Islet of Langerhans (tissue), 1 donor: ENCODE results near the gene RPL19.

Source experiments
- FAIRE-seq: peaks from one replicate; lab custom pipeline; 2011; peaks lifted over from hg19 to GRCh38; lab: Jason Lieb, UNC

The RPL19 gene

GRCh38 chr17:39224778-39225307 is 24.8 kb downstream of the RPL19 start:
- FAIRE-seq, result no peak

GRCh38 chr17:39225308-39225958 is 25.4 kb downstream of the RPL19 start, which contains the start of gene STAC2:
TSS of gene STAC2 (minus strand) at chr17:39225945. CDS start at chr17:39225502, 443 bp downstream.
- no peak for FAIRE-seq

- FAIRE-seq, result no peak
Measured at GRCh38 chr17:39225959-39226683, 26.0 kb downstream of the RPL19 start.

GRCh38 chr17:39227364-39227919 is 27.4 kb downstream of the RPL19 start:
- FAIRE-seq, result no peak

- FAIRE-seq, result no peak
Measured at GRCh38 chr17:39229274-39229913, 29.3 kb downstream of the RPL19 start.

GRCh38 chr17:39230361-39230760 is 30.3 kb downstream of the RPL19 start:
- no peak for FAIRE-seq

GRCh38 chr17:39231091-39231561 is 31.0 kb downstream of the RPL19 start:
- FAIRE-seq, result no peak

GRCh38 chr17:39231591-39232551 is 31.8 kb downstream of the RPL19 start:
- FAIRE-seq, result no peak

- FAIRE-seq, result no peak
Measured at GRCh38 chr17:39235555-39236449, 35.7 kb downstream of the RPL19 start.

GRCh38 chr17:39236450-39236927 is 36.4 kb downstream of the RPL19 start:
- no peak for FAIRE-seq

GRCh38 chr17:39236981-39237441 is 36.9 kb downstream of the RPL19 start:
- no peak for FAIRE-seq

GRCh38 chr17:39237586-39237985 is 37.5 kb downstream of the RPL19 start:
- FAIRE-seq, result no peak

- no peak for FAIRE-seq
Measured at GRCh38 chr17:39238311-39238972, 38.4 kb downstream of the RPL19 start.

- no peak for FAIRE-seq
Measured at GRCh38 chr17:39239640-39240314, 39.7 kb downstream of the RPL19 start.

- no peak for FAIRE-seq
Measured at GRCh38 chr17:39240631-39241030, 40.5 kb downstream of the RPL19 start.

GRCh38 chr17:39243155-39243554 is 43.1 kb downstream of the RPL19 start:
- FAIRE-seq, result no peak

- FAIRE-seq, result no peak
Measured at GRCh38 chr17:39244016-39244599, 44.0 kb downstream of the RPL19 start.
